ENCODE results near the gene FBXL7.

DNA sequence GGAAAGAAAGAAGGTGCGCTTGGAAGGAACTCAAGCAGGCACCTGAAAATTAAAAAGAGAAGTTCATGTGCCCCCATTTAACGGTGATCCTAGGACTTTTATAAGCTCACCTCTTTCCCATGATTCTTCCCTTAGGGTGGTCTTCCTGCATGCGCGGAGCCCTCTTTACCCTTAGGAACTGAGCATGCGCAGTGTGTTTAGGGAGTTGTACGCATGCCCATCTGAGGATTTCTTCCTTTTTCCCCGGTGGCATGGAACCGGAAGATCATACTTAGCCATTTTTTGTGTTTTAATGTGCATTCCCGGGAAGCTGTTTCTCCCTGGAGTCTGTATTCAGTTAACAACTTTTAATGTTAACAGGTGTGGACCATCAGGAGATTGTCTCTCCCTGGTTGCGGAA, 119.0 kb downstream of the FBXL7 start:
- TF ChIP-seq, protein P1, sequence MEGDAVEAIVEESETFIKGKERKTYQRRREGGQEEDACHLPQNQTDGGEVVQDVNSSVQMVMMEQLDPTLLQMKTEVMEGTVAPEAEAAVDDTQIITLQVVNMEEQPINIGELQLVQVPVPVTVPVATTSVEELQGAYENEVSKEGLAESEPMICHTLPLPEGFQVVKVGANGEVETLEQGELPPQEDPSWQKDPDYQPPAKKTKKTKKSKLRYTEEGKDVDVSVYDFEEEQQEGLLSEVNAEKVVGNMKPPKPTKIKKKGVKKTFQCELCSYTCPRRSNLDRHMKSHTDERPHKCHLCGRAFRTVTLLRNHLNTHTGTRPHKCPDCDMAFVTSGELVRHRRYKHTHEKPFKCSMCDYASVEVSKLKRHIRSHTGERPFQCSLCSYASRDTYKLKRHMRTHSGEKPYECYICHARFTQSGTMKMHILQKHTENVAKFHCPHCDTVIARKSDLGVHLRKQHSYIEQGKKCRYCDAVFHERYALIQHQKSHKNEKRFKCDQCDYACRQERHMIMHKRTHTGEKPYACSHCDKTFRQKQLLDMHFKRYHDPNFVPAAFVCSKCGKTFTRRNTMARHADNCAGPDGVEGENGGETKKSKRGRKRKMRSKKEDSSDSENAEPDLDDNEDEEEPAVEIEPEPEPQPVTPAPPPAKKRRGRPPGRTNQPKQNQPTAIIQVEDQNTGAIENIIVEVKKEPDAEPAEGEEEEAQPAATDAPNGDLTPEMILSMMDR (IDR thresholded peaks at IDR 0.05), result no peak
- TF ChIP-seq EP300 (IDR thresholded peaks at IDR 0.05), result no peak

All from suprapubic skin (tissue), 3 donors.